HUDEP-2 (cell line): ENCODE measurements around the gene ARRDC4.
A peak's percentile ranks its signal among the peaks of the same experiment; 100 is the strongest.

Experiments used
- DNase-seq, 76 experiments: peaks; one replicate each; lab custom pipeline; 2025; ENCODE audit not compliant: unreplicated experiment in 76 of 76; lab: John Stamatoyannopoulos, UW

The ARRDC4 gene, protein sequence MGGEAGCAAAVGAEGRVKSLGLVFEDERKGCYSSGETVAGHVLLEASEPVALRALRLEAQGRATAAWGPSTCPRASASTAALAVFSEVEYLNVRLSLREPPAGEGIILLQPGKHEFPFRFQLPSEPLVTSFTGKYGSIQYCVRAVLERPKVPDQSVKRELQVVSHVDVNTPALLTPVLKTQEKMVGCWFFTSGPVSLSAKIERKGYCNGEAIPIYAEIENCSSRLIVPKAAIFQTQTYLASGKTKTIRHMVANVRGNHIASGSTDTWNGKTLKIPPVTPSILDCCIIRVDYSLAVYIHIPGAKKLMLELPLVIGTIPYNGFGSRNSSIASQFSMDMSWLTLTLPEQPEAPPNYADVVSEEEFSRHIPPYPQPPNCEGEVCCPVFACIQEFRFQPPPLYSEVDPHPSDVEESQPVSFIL

DNA sequence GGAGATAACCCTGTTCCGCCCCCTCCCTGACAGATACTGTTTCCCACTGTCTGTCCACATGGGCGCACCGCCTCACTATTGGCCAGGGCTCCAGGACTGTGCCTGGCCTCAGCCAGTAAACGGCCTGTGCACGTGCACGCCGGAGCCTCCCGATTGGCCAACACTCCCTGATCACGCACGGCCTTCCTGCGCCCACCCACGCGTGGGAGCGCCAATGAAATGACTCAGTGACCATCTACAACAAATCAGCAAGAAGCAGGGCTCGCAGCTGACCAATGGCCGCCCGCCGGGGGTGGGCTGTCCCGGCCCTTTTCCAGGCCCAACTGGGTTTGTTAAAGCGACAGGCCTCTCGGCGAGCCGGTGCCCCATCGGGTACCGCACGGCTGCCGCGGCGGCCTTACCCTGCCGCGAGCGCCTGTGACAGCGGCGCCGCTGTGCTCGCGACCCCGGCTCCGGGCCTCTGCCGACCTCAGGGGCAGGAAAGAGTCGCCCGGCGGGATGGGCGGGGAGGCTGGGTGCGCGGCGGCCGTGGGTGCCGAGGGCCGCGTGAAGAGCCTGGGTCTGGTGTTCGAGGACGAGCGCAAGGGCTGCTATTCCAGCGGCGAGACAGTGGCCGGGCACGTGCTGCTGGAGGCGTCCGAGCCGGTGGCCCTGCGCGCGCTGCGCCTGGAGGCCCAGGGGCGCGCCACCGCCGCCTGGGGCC lies at the start of gene ARRDC4:
Gene ARRDC4, plus strand, starts transcription at position 340 of the 703 bp plus-strand sequence. Its CDS starts 159 bp downstream, at position 499.
- DNase-seq: peak in 75 of 76 experiments; percentile 83 to 100 (median 99)

DNA sequence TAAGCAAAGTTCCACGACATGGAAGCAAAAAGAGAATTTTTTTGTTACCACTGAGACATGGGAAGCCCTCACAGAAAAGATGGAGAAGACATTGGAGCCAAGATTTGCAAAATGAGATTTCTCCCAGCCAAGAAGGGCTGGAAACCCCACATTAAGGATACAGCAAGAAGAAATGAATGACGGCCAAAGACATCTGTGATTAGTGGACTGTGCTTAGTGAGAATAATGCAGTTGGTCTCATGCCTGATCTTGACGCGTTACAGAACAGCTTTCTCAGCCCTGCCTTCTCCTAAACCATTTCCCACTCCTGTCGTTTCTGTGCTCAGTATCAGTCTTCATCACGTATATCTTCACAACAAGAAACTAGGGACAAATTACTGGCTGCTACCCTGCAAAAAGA lies 45.8 kb upstream of the ARRDC4 start:
- no peak for DNase-seq

DNA sequence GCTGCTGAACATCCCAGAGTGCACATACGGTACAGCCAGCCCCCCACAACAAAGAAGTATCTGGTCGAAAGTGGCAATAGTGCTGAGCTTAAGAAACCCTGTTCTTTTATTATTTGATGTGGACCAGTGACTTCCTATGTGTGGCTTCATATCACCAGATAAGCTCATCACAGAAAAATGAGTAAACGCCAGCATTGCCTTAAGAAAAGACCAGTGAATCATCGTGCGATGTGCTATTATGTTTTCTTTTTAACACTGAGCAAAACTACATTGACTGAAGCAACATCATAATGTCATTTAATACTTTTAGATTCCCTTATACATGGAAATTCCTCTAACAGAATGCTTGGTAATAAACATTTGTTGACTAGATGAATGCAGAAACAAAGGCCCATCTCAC lies 45.2 kb upstream of the ARRDC4 start:
- no peak for DNase-seq

DNA sequence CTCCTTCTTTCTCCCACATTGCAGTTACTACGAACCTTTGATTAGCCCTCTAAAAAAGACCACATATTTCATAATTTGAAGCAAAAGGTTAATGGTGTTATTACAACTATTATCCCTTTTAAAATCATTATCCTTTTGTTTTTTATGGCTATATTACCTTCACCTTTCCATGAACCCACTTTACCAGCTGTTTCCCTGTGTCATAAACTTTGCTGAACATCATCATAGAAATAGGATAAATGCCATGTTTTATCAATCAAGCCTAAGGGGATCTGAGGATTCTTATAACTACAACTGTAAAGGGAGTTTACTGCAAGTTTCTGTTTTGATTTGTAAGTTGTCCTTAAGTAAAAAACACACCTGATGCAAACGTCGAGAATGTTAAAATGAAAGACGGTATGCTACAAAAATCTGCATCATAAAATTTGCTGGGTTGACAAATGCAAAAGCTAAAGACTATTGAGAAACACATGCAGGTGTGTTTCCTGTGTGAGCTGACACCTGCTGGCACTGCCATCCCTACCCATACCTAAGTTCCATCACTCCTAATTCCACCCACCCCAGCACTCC lies 39.1 kb upstream of the ARRDC4 start:
- no peak for DNase-seq

DNA sequence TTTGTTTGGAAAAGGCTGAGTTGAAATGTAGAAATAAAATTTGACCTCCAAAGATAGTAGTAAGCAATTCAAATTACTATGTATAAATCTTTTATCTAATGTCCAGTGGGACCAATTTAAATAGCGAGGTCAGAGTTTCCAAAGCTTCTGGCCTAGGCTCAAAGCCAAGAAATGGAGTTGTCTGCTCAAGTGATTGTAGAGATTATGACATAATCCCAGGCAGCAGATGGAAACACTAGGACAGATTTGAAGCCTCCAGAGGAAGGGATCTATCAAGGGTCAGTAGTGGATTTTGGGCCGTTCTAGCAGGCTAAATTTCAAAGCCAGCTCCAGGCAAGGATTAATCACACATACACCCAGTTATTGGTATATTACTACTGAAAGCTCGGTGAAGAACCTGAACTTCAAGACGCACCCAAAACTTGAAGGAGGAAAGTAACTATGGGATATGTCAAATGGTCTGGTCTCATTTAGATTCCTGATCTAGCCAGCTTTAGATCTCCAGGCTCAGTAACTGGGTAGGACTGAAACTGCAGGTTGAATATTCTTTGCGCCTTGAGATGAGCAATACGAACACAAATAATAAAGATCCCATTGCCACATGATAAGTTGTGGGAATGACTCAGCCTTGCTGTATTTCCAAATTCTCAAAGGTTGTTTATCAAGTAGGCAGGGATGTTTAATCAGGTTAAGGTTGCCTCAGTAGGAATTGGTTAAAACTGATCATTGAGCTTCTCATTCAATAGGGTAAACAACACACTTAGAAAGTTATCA lies 30.9 kb upstream of the ARRDC4 start:
- no peak for DNase-seq

DNA sequence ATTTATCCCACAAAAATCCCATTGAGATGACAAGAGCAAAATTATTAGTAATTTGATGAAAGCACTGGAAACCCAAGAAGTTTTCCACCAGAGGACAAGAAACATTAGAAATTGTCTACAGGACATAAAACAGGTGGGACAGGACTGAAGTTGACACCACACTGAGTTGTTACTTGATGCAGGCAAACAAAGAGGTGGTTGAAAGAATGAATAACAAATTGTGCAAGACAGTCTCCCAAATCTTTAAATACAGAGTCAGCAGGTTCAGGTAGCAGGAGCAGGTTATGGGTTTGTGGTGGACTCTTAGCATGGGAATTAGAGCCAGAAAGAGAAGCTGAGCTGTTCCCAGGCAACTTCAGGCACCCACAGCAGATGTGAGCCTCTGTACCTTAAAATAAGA lies 30.3 kb upstream of the ARRDC4 start:
- DNase-seq: no peak

DNA sequence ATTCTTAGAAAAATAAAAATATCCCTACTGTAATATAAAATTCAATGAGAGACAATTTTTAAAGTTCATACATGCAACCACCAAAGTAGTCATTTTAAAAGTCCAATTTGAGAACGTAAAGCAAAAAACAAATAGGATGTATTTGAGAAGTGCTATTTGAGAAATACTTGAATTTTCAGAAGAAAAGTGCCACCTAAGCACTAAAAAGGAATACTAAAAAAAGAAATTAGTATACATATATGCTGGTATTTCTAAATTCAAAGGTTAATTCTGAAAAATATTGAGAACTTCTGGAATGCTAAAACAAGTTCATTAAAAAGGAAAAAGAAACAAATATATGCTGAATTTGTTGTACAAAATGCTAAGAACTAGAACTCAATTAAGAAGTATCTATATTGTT lies 29.2 kb upstream of the ARRDC4 start:
- DNase-seq: no peak

DNA sequence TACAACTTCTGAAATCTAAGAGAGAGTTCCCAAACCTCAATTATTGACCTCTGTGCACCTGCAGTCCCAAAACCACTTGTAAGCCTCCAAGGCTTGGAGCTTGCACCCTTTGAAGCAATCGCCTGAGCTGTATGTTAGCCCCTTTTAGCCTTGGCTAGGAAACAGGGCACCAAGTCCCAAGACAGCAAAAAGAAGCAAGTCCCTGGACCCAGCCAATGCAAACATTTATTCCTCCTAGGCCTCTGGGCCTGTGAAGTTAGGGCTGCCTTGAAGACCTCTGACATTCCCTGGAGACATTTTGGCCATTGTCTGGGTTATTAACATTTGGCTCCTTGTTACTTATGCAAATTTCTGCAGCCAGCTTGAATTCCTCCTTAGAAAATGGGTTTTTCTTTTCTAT lies 26.9 kb upstream of the ARRDC4 start:
- DNase-seq: no peak

DNA sequence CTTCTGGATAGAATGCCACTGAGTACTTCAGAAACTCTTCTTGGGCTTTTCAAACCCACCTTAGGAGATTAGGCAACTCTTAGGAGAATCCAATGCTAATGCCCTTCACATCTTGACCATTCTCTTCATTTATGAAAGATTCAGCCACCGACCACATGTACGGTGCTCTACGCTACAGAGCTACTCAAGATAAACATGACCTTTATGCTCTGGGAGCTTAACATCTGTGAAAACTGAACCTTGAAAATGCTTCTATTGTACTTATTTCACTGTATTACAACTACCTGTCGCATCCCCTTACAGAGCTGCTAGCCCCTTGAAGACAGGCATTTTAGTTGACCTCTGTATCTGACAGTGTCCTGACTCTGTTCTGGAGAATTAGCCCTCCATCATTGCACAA lies 19.5 kb upstream of the ARRDC4 start:
- DNase-seq: no peak

DNA sequence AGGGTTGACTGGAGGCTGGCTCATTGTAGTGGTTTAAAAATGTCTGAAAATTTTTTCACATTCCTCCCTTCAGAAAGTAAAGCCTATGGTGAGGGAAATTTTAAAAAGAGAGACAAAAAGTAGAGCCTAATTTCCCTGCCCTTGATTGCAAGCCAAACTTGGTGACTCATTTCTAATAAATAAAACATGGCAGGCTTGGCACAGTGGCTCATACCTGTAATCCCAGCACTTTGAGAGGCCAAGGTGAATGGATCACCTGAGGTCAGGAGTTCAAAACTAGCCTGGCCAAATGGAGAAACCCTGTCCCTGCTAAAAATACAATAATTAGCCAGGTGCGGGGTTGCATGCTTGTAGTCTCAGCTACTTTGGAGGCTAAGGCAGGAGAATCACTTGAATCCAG lies 18.9 kb upstream of the ARRDC4 start:
- DNase-seq: no peak

DNA sequence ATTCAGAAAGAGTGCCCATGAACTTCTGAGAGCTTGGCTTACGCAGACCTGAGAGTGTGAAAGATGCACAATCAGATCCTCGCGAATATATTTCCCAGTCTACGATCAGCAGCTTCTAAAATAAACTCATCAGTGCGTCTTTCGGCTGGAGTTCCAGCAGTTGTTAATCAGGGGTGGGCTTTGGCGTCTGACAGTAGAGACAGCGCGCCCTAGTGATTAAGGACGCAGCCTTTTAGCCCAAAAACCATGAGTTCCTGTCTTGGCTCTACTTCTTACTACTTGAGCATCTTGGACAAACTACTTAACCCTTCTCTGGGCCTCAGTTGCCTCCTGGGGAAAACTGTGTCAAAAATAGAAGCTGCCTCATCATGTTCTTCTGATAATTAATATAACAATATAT lies 15.8 kb upstream of the ARRDC4 start:
- no peak for DNase-seq

DNA sequence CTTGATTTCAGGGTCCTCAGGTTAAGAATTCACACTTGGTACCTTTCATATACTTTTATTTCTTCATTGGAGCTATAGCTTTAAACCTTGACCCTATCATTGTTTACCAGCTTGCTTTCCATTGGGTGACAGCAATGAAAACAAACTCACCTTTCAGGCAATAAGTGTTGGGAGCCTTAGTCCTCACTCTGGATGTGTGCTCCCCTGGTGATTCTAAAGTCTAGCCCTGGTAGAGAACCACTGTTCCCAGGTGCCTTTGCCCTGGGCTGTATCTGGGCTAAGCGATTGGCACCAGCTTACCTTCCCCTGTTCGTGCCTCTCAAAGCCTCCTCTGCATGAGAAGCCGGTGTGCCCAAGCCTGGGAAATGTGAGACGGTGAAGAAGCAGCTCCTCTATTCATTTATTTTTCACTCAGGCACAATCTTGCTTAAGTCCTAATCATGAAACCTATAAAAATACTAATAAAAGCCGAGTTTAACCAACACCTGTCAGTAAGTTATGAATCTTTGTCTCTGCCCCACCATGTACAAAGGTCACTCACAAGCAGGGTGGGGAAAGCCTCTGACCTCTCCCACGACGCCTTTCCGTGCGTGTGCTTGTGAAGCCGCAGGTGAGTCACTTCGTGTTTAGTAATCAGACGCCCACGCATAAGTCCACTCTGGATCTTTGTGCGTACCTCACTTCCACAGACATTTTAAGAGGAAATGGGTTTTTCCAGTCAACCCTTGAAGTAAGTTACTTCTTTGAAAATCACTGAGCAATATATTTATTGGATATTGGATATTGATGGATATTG lies 12.8 kb upstream of the ARRDC4 start:
- no peak for DNase-seq

DNA sequence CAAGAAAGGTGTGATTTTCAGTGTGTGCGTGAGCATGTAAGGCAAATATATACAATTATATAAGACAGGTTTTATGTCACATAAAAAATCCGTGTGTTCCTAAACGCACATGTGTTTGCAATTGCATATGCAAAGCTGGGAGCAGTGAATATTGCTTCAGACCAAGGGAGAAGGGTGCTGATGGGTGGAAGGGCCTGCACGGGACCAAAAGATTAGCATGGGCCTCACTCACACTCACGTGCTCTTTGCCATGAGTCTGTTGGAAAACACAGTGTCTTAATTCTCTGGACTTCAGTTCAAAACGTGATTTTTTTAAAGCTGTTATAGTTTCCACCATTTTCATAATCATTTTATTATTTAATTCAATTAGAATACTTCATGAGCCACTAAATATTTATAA lies 7.2 kb upstream of the ARRDC4 start:
- no peak for DNase-seq

DNA sequence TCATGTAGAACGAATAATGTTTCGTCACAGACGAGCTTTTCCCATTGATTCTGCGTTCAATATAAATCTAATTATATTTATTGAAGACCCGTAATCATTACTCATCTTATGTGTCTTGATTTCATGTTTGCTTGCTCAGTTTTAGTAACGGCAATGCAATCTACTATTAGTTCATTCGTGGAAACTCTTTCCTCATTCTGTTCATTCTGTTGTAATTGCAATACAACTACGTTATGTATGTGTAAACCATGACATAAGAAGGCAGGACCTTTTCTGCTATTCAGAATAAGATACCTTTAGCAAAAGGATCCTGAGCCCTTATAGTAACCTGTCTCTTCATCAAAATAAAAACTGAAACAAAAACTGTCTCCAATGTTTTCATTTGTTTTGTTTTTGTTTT lies 6.8 kb upstream of the ARRDC4 start:
- DNase-seq: no peak

DNA sequence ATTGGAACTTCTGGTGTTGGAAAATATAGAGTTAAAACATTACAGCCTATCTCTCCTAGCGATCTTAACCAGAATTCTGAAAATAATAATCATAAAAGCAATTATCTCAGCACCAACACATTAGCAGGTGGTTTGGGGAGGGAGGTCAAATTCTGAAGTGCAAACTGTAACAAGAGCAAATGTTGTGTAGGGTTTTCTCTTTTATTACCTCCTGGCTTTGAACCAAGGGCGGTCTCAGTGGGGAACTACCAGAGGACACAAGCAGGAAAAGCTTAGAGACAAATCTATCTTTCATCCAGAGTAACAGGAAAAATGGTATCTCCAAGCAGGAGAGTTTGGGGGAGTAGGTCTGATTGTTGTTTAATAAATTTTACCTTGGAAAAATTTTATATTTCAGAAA lies 5.5 kb upstream of the ARRDC4 start:
- DNase-seq: no peak

DNA sequence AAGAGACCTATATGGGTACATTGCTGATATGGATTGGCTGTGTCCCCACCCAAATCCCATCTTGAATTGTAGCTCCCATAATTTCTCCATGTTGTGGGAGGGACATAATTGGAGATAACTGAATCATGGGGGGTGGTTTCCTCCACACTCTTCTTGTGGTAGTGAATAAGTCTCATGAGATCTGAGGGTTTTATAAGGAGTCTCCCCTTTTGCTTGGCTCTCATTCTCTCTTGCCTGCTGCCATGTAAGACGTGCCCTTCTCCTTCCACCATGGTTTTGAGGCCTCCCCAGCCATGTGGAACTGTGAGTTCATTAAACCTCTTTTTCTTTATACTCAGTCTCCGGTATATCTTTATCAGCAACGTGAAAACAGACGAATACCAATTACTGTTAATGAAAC lies 5.0 kb upstream of the ARRDC4 start:
- no peak for DNase-seq

DNA sequence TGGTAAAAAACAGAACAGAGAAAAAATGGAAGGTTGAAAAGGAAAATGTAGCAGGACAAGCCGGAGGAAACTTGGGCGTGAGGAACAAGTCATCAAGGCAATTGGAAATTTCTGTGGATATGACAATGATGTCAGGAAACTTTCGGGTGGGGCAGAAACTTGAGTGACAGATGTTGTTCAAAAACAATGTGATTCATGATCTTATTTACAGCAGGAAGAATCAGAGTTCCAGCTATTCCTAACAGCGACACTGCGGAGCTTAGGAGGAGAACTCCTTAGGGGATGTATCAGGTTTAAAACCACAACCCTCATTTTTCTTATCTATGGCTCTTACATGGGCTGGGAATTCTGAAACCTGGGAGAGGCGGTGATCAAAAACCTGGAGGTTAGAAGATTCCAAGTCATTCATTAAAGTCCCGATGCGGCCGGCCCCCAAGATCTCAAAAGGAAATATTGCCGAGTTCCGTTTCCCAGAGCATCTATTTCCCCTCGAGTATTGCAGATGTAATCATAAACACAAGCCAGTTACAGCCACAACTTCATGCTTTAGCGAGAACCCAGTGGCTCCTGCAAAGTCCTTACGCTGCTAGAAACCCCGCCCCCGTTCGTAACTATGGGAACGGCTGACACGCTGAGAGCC lies 659 bp upstream of the ARRDC4 start:
- DNase-seq: no peak

DNA sequence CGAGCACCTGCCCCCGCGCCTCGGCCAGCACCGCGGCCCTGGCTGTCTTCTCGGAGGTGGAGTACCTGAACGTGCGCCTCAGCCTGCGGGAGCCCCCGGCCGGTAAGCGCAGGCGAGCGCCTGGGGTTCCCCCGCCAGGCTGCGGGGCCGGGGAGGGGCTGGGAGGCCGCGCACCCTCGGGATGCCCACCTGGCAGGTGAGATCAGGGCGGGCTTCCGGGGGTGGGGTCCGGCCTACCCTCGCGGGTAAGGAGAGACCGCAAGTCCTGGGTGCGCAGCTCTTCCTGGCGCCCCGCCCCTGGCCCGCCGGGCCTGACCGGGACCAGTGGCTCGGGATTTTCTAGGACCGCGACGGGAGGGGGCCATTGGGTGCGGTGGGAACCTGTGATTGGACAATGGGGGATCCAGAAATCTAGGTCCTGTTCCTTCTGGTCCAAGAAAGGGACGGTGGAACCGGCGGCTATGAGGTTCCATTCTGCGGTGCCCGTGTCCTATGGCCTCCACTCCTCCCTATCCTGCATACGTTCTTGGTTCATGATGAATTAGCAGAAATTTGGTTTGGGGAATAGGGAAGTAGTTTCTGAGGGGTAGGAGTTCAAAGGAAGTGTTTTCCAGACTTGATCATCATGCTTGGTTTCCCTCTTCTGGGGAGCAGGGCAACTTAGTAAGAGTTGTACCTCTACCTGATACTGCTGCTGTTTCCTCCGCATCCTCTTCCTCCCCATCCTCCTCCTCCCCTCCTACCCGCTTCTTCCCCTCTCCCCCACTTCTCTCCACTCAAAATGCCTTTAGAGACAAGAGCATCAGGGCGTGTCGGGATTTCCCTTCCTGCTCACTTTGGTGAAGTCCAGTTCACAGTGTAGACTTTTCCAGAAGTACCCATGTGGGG lies 808 bp downstream of the ARRDC4 start:
- DNase-seq: peak in 2 of 76 experiments; percentile 1 to 3

DNA sequence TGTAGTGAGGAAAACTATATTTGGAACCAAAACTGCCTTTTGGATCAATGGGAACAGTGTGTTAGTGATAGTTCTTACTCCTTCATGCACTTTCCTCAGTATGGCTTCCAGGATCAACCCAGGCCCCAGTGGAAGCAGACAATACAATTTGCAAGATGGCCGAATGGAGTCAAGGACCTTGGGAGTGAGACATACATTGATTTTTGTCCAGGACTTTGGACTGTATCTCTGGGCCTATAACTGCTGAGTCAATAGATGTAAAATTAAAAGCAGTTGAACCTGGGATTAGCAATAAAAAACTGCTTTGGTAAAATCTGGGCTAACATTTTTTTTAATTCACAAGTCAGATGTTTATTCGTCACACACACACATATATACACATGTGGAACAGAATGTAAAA lies 1.8 kb downstream of the ARRDC4 start:
- DNase-seq: no peak
